ENCODE results near the gene CXCL14. TPM values are rescaled to one million over a fixed set of nuclear protein-coding genes. Genes with fewer than 3 reads are reported as not detected.
A peak's percentile ranks its signal among the peaks of the same experiment; 100 is the strongest.

Gene CXCL14
- total RNA-seq, 1 donor from 2014 or later: 0.38 TPM

DNA sequence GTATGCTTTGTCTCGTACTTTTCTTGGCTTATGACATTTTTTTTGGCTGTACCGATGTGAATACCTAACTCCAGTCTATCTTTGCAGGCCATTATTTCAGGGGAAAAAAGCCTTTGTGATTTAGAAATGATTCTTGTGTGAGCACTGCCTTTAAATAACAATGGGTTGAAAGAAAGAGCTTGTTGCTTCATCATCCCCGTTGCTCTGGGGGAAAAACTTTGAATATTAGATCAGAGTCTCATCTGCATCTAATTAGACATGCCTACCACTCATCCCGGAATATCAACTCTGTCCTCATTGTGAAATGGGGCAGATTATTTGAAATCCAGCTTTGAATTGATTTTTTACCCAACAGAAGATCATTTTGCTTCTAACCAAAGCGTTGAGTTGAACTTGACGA is 13.5 kb downstream of the CXCL14 start:
- ATAC-seq (no peak), DNase-seq (no peak)
- intact Hi-C loops (cut with DNase I): no loop called here
- peaks cover 12% of the 10 kb centered on the region for H3K27me3 ChIP-seq
- TF ChIP-seq, protein P1, sequence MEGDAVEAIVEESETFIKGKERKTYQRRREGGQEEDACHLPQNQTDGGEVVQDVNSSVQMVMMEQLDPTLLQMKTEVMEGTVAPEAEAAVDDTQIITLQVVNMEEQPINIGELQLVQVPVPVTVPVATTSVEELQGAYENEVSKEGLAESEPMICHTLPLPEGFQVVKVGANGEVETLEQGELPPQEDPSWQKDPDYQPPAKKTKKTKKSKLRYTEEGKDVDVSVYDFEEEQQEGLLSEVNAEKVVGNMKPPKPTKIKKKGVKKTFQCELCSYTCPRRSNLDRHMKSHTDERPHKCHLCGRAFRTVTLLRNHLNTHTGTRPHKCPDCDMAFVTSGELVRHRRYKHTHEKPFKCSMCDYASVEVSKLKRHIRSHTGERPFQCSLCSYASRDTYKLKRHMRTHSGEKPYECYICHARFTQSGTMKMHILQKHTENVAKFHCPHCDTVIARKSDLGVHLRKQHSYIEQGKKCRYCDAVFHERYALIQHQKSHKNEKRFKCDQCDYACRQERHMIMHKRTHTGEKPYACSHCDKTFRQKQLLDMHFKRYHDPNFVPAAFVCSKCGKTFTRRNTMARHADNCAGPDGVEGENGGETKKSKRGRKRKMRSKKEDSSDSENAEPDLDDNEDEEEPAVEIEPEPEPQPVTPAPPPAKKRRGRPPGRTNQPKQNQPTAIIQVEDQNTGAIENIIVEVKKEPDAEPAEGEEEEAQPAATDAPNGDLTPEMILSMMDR (IDR thresholded peaks at IDR 0.05): no peak
- no peaks in the 10 kb centered on the region for H3K9me3 ChIP-seq
- no peak overlapping the region for H3K4me3 ChIP-seq
- H3K4me1 ChIP-seq: no peaks in the 10 kb centered on the region
- H3K36me3 ChIP-seq: no peaks in the 10 kb centered on the region
- no peak overlapping the region for H3K27ac ChIP-seq

DNA sequence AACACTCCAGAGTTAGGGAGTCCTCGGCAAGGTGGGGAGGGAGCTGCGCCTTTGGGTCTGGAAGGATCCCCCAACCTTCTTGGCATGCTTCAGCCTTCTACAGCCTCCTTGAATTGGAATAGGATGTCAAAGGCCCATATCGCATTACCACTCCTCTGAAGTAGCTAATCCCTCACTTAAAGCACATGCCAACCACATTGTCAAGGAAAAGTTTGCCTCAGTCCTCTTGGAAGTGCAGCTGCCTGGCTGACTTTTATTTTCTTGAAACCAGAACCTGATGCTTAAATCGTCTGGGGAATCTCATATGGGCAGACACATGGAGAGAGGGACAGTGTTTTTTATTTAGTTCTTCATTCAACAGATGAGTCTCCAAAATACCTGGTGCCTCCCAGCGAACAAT is 14.5 kb downstream of the CXCL14 start:
- DNase-seq (no peak), ATAC-seq (no peak)
- Histone ChIP-seq H3K27me3 (peaks cover 21% of the 10 kb centered on the region), H3K4me1 (no peaks in the 10 kb centered on the region), H3K27ac (no peak overlapping the region), H3K4me3 (no peak overlapping the region), H3K9me3 (no peaks in the 10 kb centered on the region), H3K36me3 (no peaks in the 10 kb centered on the region)
- intact Hi-C loops (cut with DNase I): no loop called here
- TF ChIP-seq, protein P1 (IDR thresholded peaks at IDR 0.05): no peak

DNA sequence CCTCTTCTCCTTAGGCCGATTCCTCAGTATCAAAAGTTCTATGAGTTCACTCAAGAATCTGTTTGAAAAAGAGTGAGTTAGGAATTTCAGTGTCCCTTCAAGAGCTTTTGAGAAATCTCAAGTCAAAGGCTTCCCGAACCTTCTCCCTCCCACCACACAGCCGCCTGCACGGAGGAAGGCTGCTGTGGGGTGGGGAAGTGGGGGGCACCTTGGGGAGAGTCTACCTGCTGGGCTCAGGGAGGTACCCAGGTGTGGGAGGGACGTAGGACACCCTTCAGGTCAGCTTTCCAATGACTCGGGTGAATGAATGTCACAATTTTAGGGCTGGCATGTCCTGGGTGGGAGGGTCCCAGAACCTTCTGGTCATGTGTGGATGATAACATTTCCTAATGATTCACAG is 17.5 kb downstream of the CXCL14 start:
- H3K4me1 ChIP-seq: no peaks in the 10 kb centered on the region
- H3K27ac ChIP-seq: no peak overlapping the region
- DNase-seq (no peak), ATAC-seq (no peak)
- TF ChIP-seq, protein P1 (IDR thresholded peaks at IDR 0.05): no peak
- intact Hi-C loops (cut with DNase I): no loop called here
- peaks cover 45% of the 10 kb centered on the region for H3K27me3 ChIP-seq
- H3K4me3 ChIP-seq: no peak overlapping the region
- H3K9me3 ChIP-seq: no peaks in the 10 kb centered on the region
- no peaks in the 10 kb centered on the region for H3K36me3 ChIP-seq

DNA sequence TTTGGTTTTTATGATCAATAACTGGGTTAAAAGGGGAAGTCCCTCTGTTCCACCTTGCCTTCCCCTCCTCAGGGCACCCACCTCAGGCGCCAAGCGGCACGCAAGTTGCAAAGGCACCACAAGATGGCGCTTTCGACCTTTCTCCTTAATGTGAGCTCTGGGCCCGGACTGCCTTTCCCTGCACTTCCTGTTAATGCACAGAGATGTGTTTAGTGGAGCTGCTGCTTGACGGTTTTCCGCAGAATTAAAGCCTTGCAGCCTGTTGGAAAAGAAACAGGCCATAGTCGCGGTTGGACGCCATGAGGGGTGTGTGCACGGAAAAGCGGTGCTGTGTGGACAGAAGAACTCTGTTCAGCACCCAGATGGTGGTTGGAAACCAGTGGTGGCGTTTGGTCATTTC is 17.9 kb downstream of the CXCL14 start:
- Histone ChIP-seq H3K4me1 (no peaks in the 10 kb centered on the region), H3K27ac (no peak overlapping the region), H3K36me3 (no peaks in the 10 kb centered on the region), H3K4me3 (no peak overlapping the region), H3K9me3 (no peaks in the 10 kb centered on the region), H3K27me3 (peaks cover 44% of the 10 kb centered on the region)
- ATAC-seq (peak; percentile 93), DNase-seq (peak; percentile 83)
- TF ChIP-seq, protein P1 (IDR thresholded peaks at IDR 0.05): peak; percentile 78
- intact Hi-C loops (cut with DNase I): no loop called here

DNA sequence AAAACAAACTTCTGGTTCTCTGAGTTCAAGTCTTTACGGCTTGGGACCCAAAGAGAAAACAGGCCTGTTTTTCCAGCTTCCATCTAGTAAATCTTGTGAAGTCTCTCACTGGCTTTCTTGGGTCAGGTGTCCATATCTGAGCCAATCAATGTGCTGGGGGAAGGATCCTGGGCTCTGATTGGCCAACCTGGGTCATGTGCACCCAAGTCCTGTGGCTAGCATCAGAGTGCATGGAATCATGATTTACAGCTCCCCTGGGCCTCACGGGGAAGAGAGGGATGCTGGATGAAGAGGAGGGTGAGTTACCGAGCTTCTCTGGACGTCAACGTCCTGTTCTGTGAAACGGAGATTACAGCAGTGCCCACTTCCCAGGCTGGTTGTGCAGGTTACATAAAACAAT is 19.4 kb downstream of the CXCL14 start:
- Histone ChIP-seq H3K4me3 (no peak overlapping the region), H3K36me3 (no peaks in the 10 kb centered on the region), H3K4me1 (no peaks in the 10 kb centered on the region), H3K9me3 (no peaks in the 10 kb centered on the region), H3K27me3 (peaks cover 50% of the 10 kb centered on the region), H3K27ac (no peak overlapping the region)
- intact Hi-C loops (cut with DNase I): no loop called here
- ATAC-seq (peak; percentile 20), DNase-seq (no peak)
- TF ChIP-seq, protein P1 (IDR thresholded peaks at IDR 0.05): no peak
